Medulla oblongata (tissue), 1 donor: Measurements from ENCODE around the gene PLPPR3.
A peak's percentile ranks its signal among the peaks of the same experiment; 100 is the strongest.
"Not testable (repeated sequence)": the region's sequence is repeated elsewhere in the genome, so short reads cannot be mapped to it uniquely, and the experiment has no call there.

Source experiments
- DNase-seq: peaks from one replicate; pipeline ENCODE4 v3.0.0-alpha.2; 2015; ENCODE audit errors: extremely low spot score

PLPPR3 gene

DNA sequence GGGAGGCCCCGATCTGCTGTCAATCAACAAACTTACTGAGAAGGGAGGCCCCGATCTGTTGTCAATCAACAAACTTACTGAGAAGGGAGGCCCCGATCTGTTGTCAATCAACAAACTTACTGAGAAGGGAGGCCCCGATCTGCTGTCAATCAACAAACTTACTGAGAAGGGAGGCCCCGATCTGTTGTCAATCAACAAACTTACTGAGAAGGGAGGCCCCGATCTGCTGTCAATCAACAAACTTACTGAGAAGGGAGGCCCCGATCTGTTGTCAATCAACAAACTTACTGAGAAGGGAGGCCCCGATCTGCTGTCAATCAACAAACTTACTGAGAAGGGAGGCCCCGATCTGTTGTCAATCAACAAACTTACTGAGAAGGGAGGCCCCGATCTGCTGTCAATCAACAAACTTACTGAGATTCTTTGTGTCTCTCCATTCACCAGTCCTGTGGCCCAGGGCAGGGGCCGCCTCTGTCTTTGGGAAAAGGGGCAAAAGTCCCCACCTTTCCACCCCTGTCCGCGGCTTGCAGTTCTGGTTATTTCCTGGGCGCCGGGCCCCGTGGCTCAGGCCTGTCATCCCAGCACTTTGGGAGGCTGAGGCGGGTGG lies 32.0 kb upstream of the PLPPR3 start:
- not testable (repeated sequence) for DNase-seq

DNA sequence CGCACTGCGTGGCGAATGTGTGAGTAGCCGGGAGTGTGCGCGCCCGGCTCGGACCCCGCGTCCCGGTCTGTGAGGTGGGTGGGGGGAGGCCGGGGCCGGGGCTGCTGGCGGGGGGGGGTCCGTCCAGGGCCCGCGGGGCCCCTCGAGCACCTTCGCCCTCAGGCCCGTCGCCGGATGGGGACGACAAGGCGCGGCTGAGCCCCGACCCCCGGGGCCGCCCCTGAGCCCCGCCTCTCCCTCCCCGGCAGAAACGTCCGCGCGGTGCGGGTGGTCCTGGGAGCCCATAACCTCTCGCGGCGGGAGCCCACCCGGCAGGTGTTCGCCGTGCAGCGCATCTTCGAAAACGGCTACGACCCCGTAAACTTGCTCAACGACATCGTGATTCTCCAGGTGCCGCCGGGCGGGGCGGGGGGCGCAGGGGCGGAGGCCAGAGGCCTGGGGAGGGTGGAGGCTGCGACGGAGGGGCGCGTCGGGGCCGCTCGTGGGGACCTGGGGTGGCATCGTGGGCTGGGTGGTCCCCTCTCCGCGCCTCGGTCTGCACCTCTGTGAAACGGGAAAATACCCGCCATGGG lies 31.3 kb upstream of the PLPPR3 start:
- no peak for DNase-seq

DNA sequence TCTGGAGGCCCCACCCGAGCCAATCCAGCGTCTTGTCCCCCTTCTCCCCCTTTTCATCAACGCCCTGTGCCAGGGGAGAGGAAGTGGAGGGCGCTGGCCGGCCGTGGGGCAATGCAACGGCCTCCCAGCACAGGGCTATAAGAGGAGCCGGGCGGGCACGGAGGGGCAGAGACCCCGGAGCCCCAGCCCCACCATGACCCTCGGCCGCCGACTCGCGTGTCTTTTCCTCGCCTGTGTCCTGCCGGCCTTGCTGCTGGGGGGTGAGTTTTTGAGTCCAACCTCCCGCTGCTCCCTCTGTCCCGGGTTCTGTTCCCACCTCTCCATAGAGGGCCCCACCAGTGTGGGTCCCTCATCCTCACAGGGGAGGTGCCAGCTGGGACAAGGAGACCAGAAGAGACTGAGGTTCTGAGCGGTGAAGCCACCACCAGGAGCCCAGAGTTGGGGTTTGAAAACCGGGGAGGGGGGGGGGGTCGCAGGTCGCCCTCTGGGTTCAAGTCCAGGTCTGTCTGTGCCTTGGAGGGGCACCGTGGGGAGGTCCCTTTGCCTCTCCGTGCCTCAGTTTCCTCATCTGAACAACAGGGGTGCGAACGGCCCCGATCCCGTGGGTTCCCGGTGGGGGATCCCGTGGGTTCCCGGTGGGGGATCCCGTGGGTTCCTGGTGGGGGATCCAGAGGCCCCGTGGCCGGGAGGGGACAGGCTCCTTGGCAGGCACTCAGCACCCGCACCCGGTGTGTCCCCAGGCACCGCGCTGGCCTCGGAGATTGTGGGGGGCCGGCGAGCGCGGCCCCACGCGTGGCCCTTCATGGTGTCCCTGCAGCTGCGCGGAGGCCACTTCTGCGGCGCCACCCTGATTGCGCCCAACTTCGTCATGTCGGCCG lies 30.6 kb upstream of the PLPPR3 start, which contains the start of gene ELANE:
Gene ELANE, plus strand, starts transcription at position 168 of the 878 bp plus-strand sequence. Its CDS starts 26 bp downstream, at position 194.
- no peak for DNase-seq

DNA sequence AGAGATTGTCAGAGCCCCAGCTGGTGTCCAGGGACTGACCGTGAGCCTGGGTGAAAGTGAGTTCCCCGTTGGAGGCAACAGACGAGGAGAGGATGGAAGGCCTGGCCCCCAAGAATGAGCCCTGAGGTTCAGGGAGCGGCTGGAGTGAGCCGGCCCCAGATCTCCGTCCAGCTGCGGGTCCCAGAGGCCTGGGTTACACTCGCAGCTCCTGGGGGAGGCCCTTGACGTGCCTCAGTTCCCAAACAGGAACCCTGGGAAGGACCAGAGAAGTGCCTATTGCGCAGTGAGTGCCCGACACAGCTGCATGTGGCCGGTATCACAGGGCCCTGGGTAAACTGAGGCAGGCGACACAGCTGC lies 29.2 kb upstream of the PLPPR3 start:
- no peak for DNase-seq

DNA sequence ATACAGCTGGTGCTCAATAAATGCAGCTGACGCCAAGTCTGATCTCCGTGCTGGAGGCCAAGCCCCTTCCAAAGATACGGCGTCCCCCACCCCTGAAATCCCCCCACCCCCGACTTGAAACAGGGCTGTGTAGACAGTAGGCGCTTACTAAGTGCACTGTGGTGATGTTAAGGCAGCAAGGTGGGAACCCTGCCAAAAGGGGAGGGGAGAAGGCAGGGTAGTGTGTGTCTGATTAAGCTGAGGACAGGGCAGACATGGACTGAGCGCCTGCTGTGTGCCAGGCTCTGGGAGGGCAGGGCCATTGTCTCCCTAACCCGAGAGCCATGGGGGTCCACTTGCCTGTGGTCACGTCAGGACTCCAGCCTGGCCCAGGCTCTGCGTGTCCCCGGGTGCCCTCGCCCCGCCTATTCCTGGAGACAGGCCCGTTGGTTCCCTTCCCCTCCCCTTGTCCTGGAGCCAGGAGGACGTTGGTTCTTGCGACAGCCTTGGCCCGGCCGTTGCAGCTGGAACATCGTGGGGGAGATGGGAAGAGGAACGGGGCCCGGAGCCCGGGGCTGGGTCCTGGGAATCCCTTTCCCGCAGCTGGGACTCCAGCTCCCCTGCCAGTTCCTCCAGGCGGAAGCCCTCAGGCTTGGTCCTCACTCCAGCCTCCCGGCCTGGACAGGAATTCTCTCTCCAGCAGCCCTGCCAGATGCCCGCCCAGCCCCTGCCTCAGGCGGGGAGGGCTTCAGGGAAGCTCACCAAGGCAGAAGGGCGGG lies 28.6 kb upstream of the PLPPR3 start:
- DNase-seq: peak; percentile 47

DNA sequence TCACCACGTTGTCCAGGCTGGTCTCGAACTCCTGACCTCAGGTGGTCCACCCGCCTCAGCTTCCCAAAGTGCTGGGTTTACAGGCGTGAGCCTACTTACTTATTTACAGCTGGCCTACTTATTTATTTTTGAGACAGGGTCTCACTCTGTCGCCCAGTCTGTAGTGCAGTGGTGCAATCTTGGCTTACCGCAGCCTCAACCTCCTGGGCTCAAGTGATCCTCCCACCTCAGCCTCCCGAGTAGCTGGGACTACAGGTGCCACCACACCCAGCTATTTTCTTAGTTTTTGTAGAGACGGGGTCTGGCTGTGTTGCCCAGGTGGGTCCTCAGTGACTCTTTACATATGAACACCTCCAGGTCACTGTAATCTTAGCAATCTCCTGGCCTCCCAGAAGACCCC lies 27.4 kb upstream of the PLPPR3 start:
- not testable (repeated sequence) for DNase-seq

DNA sequence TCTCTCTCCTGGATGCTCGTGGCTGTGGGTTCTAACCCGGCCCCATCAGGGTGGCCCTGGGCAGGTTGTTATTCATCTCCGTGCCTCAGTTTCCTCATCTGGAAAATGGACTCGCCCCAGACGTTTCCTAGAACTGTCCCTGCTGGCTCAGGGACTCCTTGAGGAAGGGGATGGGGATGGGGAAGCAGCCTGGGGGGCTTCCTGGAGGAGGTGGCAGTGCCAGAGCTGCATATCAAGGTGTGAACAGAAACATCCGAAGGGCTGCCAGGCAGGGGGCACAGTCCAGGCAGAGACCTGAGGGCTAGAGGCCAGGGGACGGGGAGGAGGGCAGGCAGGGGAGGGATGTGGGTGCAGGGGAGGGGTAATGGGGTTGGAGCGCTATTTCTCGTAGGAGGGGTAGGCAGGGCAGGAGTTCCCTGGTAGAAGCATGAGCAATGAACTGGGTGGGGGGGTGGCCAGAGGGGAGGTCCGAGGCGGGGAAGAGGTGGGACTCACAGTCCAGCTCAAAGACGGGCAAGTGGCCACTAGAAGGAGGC lies 26.7 kb upstream of the PLPPR3 start:
- DNase-seq: no peak

DNA sequence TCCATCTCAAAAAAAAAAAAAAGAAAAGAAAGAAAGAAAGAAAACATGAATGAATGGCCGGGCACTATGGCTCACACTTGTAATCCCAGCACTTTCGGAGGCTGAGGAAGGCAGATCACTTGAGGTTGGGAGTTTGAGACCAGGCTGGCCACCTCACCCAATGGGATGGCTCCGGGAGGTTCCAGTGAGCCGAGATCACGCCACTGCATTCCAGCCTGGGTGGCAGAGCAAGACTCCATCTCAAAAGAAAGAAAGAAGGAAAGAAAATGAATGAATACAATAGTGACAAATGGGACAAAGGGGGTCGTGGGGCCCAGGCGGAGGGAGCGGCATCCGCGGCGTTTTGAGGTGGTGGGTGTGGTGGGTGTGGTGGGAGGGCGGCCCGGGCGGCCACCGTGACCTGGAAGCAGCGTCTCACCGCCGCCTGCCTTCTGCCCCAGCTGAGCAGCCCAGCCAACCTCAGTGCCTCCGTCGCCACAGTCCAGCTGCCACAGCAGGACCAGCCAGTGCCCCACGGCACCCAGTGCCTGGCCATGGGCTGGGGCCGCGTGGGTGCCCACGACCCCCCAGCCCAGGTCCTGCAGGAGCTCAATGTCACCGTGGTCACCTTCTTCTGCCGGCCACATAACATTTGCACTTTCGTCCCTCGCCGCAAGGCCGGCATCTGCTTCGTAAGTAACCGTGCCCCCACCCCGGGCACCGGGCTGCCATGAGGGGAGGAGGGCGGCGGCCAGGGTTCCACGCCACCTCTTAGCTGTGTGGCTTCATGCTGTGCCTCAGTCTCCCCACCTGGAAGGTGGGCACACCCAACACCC lies 24.2 kb upstream of the PLPPR3 start:
- DNase-seq: no peak

DNA sequence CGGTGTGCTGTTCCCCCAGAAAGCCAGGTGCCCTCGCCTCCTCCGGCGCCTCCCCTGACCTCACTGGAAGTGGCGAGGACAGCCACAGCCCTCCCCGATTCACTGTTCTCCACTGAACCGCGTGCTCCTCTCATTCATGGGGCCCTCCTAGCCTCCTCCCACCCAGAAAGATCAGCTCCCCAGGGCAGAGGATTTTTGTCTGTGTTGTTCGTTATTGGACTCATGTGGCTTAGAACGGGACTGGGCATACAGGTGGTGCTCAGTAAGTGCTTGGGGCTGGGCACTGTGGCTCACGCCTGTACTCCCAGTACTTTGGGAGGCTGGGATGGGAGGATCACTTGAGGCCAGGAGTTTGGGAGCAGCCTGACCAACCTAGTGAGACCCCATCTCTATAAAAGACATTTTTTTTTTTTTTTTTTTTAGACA lies 22.8 kb upstream of the PLPPR3 start:
- DNase-seq: no peak

DNA sequence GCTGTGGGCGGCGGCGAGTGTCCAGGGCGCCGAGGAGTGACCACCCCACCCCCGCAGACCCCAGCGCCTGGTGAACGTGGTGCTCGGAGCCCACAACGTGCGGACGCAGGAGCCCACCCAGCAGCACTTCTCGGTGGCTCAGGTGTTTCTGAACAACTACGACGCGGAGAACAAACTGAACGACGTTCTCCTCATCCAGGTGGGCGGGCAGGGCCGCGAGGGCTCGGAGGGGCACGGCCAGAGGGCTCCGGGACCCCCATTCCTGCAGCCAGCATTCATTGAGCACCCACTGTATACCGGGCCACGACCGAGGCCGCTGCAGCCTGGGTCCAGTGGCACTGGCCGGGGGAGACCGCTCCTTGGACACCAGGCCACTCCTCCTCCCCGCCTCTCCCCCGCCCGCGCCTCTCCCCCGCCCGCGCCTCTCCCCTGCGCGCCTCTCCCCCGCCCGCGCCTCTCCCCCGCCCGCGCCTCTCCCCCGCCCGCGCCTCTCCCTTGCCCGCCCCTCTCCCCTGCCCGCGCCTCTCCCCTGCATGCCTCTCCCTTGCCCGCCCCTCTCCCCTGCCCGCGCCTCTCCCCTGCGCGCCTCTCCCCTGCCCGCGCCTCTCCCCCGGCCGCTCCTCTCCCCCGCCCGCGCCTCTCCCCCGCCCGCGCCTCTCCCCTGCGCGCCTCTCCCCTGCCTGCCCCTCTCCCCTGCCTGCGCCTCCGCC lies 22.2 kb upstream of the PLPPR3 start:
- no peak for DNase-seq

DNA sequence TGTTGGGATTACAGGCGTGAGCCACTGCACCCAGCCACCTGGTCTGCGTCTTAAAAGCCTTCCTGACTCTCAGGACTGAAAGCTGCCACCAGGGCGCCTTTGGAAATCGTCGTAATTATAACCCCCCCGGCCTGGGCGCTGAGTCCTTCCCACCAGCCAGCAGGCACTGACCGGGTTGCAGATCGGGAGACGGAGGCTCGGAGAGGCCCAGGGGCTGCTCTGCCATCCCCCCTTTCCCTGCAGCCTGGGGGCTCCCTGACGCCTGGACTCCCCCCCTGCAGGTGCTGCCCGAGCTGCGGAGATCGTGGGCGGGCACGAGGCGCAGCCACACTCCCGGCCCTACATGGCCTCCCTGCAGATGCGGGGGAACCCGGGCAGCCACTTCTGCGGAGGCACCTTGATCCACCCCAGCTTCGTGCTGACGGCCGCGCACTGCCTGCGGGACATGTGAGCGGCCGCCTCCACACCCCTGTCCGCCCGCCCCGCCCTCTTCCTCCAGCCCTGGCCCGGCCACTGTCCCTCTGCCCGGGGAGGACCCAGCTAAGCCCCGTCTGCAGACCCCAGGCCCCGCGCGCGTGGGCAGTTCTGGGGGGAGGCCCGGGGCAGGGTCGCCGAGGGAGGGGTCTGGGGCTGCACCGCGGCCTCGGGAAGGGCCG lies 21.6 kb upstream of the PLPPR3 start:
- DNase-seq: no peak

DNA sequence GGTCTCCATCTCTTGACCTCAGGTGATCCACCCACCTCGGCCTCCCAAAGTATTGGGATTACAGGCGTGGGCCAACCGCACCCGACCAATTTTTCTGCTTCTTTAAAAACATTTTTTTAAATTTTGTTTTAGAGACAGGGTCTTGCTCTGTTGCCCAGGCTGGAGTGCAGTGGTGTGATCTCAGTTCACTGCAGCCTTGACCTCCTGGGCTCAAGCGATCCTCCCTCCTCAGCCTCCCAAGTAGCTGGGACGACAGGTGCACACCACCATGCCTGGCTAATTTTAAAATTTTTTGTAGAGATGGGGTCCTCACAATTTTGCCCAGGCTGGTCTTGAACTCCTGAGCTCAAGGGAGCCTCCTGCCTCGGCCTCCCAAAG lies 21.0 kb upstream of the PLPPR3 start:
- not testable (repeated sequence) for DNase-seq

DNA sequence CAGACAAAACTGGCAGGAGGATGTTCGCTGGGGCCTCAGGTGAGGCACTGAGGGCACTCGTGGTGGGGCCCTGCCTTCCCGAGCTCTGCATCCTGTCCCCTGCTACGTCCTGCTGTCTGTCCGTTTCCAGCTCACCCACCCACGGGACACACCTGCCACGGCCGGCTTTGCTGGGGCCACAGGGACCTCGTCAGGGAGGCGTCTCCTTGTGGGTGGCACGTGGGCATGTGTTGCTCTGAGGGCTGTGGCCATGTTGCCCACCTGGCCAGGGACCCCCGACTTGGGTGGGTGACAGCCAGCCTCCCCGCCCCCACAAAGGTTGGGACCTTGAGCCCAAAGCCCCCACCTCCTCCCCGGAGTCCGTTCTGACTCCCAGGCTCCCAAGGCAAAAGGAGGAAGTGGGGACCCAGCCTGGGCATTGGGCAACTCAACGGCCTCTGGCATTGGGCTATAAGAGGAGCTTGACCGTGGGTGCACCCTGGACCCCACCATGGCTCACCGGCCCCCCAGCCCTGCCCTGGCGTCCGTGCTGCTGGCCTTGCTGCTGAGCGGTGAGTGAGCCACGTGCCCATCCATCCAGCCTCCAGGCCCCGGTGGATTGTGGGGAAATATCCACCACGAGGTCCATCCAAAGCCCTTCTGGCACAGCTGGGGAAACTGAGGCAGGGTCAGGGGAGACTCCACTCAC lies 18.9 kb upstream of the PLPPR3 start, which contains the start of gene PRTN3:
Gene PRTN3, plus strand, starts transcription at position 481 of the 688 bp plus-strand sequence. Its CDS starts 10 bp downstream, at position 491.
- no peak for DNase-seq

DNA sequence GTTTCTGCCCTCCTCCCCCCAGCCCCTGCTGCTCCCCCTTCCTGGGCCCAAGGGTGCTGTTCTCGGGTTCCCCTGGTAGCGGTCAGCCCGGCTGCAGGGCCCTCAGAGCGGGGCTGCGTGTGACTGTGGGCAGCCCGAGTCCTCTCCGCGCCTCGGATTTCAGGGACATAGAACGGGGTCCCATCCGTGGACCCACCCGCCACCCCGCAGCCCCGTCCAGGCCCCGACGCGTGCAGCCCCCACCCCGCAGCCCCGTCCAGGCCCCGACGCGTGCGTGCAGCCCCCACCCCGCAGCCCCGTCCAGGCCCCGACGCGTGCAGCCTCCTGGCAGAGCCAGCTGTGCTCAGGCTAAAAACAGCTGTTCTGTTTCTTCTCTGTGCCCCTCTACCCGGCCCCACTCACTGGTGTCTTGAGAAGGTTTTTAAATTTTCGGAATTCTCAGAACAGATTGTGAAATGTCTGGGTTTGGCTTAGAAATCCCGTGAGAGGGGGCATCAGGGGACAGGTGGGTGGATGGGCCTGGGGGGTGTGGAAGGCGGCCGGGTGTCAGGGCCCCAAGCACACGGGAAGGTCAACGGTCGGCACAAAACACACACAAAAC lies 13.6 kb upstream of the PLPPR3 start:
- no peak for DNase-seq

DNA sequence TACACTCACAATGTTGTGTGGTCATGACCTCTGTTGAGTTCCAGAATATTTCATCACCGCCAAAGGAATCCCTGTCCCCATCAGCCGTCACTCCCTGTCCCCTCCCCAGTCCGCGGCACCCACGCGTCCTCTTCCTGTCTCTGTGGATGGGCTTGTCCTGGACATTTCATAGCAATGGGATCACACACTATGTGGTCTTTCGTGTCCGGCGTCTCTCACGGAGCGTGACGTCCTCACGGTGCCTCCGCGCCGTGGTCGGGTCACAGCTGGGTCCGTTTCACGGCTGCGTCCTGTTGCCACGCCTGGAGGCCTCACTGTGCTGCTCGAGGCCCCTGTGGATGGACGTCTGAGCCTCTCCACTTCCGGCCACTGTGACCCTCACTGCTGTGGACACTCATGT lies 12.5 kb upstream of the PLPPR3 start:
- no peak for DNase-seq

DNA sequence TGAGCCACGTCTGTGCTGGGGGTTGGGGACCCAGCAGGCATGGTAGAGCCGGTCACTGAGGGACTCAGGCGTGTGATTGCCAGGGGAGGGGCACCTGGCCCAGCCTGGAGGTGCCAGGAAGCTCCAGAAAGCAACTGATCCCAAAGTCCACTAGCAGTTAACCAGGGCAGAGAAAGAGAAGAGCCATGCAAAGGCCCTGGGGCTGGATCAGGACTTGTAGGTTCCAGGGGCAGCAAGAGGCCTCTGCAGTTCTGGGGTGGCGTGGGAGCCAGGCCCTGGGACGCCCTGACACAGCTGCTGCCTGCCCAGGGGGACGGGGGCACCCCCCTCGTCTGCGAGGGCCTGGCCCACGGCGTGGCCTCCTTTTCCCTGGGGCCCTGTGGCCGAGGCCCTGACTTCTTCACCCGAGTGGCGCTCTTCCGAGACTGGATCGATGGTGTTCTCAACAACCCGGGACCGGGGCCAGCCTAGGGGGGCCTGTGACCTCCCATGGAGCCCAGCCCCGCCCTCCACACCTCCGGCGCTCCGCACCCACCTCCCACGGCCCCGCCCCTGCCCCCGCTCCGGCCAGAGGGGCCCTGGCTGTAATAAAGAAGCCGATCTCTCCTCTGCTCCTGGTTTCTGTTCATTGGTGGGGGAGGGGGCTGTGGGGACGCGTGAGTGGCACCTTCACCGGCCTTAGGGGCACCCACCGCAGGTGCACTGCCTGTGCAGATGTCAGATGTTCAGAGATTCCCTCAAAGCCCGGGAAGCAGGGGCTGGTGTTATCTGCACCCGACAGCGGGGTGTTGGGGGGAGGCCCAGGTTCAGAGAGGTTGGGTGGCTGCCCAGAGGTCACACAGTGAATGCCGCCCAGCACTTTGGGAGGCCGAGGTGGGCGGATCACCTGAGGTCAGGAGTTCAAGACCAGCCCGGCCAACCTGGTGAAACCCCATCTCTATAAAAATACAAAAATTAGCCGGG lies 9.9 kb upstream of the PLPPR3 start:
- DNase-seq: no peak

DNA sequence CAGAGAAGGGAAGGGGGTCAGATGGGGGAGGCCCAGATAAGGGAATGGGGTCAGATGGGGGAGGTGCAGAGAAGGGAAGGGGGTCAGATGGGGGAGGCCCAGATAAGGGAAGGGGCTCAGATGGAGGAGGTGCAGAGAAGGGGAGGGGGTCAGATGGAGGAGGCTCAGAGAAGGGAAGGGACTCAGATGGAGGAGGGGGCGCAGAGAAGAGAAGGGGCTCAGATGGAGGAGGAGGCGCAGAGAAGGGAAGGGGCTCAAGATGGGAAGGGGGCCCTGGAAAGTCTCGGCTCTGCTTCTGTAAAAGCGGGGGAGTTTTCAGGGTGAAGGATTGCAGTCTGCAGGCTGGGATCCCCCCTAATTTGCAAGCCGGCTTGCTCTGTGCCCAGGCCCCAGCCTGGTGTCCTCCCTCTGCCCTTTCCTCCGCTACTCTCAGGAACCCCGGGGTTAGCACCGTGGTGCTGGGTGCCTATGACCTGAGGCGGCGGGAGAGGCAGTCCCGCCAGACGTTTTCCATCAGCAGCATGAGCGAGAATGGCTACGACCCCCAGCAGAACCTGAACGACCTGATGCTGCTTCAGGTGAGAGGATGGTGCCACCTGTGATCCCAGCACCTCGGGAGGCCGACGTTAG lies 7.5 kb upstream of the PLPPR3 start:
- no peak for DNase-seq
